K562 (cell line): Measurements from ENCODE around the gene LCN12.

Source experiments
- CTBP1 ChIP-seq: fragments of 450-650 bp; IDR thresholded peaks from 2 replicates; pipeline ENCODE4 v1.6.1; 2016; ENCODE audit warnings: borderline replicate concordance
- CTCF ChIP-seq, 3 experiments: IDR thresholded peaks in 2 of 3; conservative IDR thresholded peaks in 1 of 3; 2 replicates each; pipeline ENCODE4 v1.5.1; 2011 to 2012; ENCODE audit warnings: low read length in 3 of 3, mild to moderate bottlenecking in 3 of 3, control low read depth in 2 of 3, improper control_type of control experiment in 1 of 3, inconsistent platforms in 1 of 3, low read depth in 1 of 3, mixed read lengths in 1 of 3, moderate library complexity in 1 of 3; ENCODE audit not compliant: insufficient read depth in 2 of 3
- EHMT2 ChIP-seq: fragments of 450-650 bp; IDR thresholded peaks from 2 replicates; pipeline ENCODE4 v1.6.1; 2018; ENCODE audit warnings: antibody characterized with exemption
- PHF20 ChIP-seq: fragments of 450-650 bp; IDR thresholded peaks from 2 replicates; pipeline ENCODE4 v1.6.1; 2018; ENCODE audit not compliant: partially characterized antibody
- POLR2AphosphoS5 ChIP-seq: IDR thresholded peaks from 2 replicates; pipeline ENCODE4 v1.6.1; 2011; ENCODE audit warnings: mild to moderate bottlenecking, low read depth, low read length, moderate library complexity; ENCODE audit not compliant: control insufficient read depth, insufficient read depth
- SIN3A ChIP-seq, 2 experiments: fragments of 150-350 bp in 1 of 2; IDR thresholded peaks; 2 replicates each; pipeline ENCODE4 v1.6.1; 2011 to 2016; ENCODE audit warnings: borderline replicate concordance in 2 of 2, low read depth in 2 of 2, low read length in 2 of 2, mild to moderate bottlenecking in 2 of 2, moderate library complexity in 2 of 2; ENCODE audit not compliant: control insufficient read depth in 1 of 2
- SPI1 ChIP-seq: IDR thresholded peaks from 2 replicates; pipeline ENCODE4 v1.6.1; 2011; ENCODE audit warnings: low read depth, low read length, control low read depth, borderline replicate concordance
- STAT6 ChIP-seq: sonication (generic); formaldehyde crosslinking; IDR thresholded peaks from 2 replicates; pipeline ENCODE4 v1.8.1; 2023; ENCODE audit warnings: mild to moderate bottlenecking, missing genetic modification reagents
- USF1 ChIP-seq: sonication (generic); formaldehyde crosslinking; IDR thresholded peaks from 2 replicates; pipeline ENCODE4 v1.9.0; 2022; ENCODE audit warnings: mild to moderate bottlenecking, missing genetic modification reagents
- ZBTB1 ChIP-seq: sonication (generic); formaldehyde crosslinking; IDR thresholded peaks from 2 replicates; pipeline ENCODE4 v1.8.1; 2023; ENCODE audit warnings: missing genetic modification reagents, low read depth, mild to moderate bottlenecking, borderline replicate concordance
- ZNF398 ChIP-seq: fragments of 250-450 bp; sonication (Bioruptor Pico); IDR thresholded peaks from 2 replicates; pipeline ENCODE4 v1.8.0; 2021; ENCODE audit warnings: moderate library complexity, mild to moderate bottlenecking, inconsistent platforms
- ZNF740 ChIP-seq, 3 experiments: fragments of 200-800 bp in 1 of 3; sonication (Bioruptor generic) in 1 of 3; sonication (generic) in 1 of 3; formaldehyde crosslinking in 1 of 3; IDR thresholded peaks; 2 replicates each; pipeline versions ENCODE4 v1.6.1 to v1.8.0; 2016 to 2022; ENCODE audit warnings: mild to moderate bottlenecking in 2 of 3, missing compliant biosample characterization in 2 of 3, missing genetic modification characterization in 2 of 3, missing genetic modification reagents in 1 of 3

GRCh38 chr9:136953771-136954269 is 1.7 kb downstream of the LCN12 start:
- TF ChIP-seq SIN3A (IDR thresholded peaks at IDR 0.05; ENCODE audit: borderline replicate concordance in 2 of 2, control insufficient read depth in 1 of 2, low read depth in 2 of 2, low read length in 2 of 2) (no peak), EHMT2 (no peak), CTCF (IDR thresholded peaks at IDR 0.05 in 2 of 3, conservative IDR thresholded peaks at IDR 0.05 in 1 of 3; ENCODE audit: insufficient read depth in 2 of 3, low read depth in 1 of 3, low read length in 3 of 3) (no peak), USF1 (CRISPR knock-in tag) (no peak), ZNF398 (CRISPR knock-in tag) (no peak), SPI1 (no peak), STAT6 (CRISPR knock-in tag) (no peak), PHF20 (no peak), ZBTB1 (CRISPR knock-in tag) (no peak), CTBP1 (no peak), POLR2AphosphoS5 (no peak), ZNF740 (CRISPR knock-in tag; IDR thresholded peaks at IDR 0.05) (no peak), ZNF740 (tag; IDR thresholded peaks at IDR 0.05) (no peak)
